Activated CD4-positive, alpha-beta T cell treated with anti-CD3 and anti-CD28 coated beads, Interleukin-2, amount 50 U/mL, for 16 hours (primary cell): Measurements from ENCODE around the gene SLC46A1.

Experiments used
- DNase-seq: peaks from one replicate; pipeline ENCODE4 v3.0.0-alpha.2; 2020

Gene SLC46A1

DNA sequence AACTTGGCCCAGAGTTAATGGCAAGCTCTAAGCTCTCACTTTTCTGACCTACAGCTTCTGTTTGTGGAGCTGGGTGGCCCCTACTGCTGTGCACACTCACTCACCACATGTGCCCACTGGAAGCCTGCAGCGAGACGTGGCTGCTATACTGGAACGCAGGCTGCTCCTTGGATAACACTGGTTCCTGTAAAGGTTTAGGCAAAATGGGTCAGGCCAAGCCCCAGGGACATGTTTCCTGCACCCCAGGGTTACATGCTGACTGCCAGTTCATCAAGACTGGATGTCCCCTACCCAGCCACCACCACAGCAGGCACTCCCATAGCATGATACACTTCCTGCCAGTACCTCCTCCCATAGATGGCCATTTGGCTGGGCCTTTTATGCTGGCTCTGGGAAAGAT lies 57.0 kb downstream of the SLC46A1 start:
- DNase-seq: no peak

DNA sequence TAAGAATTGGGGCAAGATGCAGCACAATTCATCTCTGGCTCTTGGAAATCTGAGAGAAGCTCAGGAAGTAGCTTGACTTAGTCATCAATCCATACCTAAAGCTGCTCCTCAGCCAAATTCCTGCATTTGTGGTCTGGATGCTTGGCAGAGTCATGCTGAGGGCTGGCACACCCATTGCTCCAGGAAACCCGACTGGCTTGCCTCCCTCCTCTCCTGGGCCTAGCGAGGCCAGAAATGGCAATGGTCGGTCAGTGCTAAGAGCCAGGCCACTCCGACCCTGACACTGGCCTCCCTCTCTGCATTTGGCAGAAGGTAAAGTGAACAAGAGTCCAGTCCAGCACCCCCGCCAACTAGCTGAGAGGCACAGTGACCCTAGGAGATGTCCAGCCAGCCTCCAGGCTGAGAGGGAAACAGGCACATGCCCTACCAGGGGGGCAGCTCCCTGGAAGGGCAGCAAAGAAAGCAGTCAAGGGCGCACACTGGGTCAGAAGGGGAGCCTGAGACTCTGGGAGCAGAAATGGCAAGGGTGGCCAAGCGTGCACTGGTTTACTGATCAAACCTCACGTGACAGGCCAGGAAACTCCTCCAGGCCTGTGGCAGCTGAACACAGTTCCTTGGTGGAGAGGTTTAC lies 58.6 kb downstream of the SLC46A1 start:
- no peak for DNase-seq

DNA sequence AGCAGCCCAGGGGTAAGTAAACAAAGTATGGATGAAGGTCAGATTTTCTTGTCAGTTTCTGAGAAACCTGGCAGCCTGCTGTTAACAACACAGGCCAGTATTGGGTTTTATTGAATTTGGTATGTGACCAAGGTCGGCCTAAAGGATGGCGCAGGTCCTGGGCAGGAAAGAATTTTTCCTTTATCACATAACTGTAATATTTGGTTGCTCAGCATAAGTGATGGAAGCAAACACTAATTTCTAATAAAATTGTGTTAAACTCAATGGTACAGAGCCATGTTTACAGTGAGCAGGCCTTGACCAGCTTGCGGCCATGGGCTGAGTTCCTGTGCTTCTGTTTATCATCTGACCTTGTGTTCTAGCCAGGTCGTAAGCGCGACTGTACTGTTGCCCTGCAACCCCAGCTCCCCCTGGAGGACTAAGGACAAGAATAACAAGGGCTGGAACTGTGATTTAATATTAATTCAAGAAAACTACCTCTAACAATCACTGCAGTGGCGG lies 59.2 kb downstream of the SLC46A1 start:
- no peak for DNase-seq

DNA sequence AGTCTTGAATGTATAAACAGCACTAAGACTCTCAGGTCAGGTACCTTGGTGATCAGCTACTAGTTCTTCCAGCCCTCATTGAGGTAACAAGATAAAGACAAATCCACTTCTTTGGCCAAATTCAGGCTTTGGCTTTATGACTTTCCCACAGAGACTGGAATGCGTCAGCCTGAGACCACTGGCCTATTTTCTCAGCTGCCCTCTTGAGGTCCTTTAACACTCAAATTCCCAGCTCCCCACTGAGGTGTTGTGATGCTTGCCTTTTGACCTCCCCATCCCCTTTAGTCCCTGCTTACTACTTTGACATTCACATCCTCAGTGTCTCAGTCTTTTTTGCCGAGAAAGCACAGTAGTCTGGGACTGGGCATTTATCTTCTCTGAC lies 59.8 kb downstream of the SLC46A1 start:
- DNase-seq: no peak

DNA sequence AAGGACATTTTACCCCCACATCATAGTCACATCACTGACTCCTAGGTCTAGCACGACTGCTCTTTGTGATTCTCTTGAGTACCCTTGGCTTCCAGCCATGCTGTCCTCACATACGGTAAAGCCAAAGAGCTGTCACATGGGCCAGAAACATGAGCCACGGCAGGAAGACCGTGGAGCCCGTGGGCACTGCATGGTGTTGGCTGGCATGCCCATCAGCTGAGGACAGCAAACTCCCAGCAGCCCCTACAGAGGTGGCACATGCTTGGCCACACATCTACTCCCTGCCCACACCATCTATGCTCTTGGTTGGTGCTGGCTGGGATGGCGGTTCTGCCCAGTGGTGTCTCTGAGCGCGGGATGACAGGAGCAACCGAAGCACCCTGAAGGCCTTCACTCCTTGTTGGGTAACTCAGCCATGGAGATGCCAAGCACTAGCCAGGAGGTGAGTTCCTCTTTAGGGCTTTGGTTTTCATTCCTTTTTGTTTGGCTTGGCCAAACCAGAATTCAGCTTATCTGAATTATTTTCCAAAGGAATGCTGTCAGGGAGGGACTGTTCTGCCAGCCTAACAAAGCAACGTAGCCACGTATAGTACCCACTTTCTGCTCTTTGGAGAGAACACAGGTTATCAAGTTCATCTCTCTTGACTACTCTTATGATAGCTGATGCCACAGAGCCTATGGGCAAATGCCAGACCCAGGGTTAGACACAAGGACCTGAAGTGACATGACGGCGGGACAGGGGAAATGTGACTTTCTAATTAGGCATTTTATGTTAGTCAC lies 60.4 kb downstream of the SLC46A1 start:
- no peak for DNase-seq
